ENCODE results near the gene PHACTR1. TPM values are rescaled to one million over a fixed set of nuclear protein-coding genes. Genes with fewer than 3 reads are reported as not detected.
A peak's percentile ranks its signal among the peaks of the same experiment; 100 is the strongest.

Gene PHACTR1
- total RNA-seq, 1 donor from 2014 or later = 50.7 TPM

DNA sequence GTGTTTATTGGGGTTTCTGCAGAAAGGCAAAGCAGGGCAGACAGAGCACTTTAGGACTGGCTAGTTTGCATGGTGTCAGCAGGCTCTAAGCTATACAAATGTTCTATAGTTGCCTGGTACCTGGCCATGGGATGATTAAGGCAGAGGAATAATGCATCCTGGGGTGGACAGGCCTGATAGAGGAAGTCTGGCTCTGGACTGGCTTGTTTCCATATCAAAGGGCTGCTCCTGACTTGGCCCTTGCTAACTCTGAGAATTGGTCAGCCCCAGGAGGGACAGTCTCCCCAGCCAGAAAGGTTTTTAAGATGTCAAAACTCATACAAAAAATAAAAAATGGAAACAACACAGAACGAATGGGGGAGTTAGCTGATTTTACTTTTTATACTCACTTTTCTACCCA, 474.9 kb downstream of the PHACTR1 start:
- TF ChIP-seq, protein P1, sequence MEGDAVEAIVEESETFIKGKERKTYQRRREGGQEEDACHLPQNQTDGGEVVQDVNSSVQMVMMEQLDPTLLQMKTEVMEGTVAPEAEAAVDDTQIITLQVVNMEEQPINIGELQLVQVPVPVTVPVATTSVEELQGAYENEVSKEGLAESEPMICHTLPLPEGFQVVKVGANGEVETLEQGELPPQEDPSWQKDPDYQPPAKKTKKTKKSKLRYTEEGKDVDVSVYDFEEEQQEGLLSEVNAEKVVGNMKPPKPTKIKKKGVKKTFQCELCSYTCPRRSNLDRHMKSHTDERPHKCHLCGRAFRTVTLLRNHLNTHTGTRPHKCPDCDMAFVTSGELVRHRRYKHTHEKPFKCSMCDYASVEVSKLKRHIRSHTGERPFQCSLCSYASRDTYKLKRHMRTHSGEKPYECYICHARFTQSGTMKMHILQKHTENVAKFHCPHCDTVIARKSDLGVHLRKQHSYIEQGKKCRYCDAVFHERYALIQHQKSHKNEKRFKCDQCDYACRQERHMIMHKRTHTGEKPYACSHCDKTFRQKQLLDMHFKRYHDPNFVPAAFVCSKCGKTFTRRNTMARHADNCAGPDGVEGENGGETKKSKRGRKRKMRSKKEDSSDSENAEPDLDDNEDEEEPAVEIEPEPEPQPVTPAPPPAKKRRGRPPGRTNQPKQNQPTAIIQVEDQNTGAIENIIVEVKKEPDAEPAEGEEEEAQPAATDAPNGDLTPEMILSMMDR (IDR thresholded peaks at IDR 0.05; ENCODE audit: partially characterized antibody, unreplicated experiment) = no peak
- Mint-ChIP-seq H3K4me1 (ENCODE audit: low read depth, unreplicated experiment) (no peaks in the 10 kb centered on the region), H3K27ac (ENCODE audit: unreplicated experiment) (no peak overlapping the region), H3K9me3 (ENCODE audit: unreplicated experiment) (no peaks in the 10 kb centered on the region), H3K4me3 (ENCODE audit: unreplicated experiment) (no peak overlapping the region), H3K27me3 (ENCODE audit: unreplicated experiment) (no peaks in the 10 kb centered on the region), H3K36me3 (ENCODE audit: unreplicated experiment) (no peaks in the 10 kb centered on the region)
- no peak for DNase-seq

DNA sequence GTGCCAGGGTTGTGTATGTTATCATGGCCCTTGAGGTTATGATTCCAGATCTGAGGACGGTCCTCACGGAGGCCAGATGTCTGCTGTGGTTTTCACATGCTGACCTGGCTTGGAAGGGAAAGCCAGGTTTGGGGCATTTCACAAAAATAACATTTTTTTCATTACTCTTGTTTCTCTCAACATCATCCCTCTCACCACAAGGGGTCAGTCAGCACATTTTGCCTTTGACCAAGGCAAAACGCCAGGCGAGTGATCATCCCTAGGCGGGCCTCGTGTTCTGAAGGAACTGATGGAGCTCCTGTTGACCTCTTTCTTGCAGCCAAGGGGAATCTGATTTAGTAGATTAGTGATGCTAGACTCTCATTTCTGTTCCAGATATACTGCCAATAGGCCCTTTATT, 478.3 kb downstream of the PHACTR1 start:
- no peak overlapping the region for H3K4me3 Mint-ChIP-seq (ENCODE audit: unreplicated experiment)
- TF ChIP-seq, protein P1 (IDR thresholded peaks at IDR 0.05; ENCODE audit: partially characterized antibody, unreplicated experiment) = peak; percentile 63
- peak; percentile 38 for DNase-seq
- no peaks in the 10 kb centered on the region for H3K36me3 Mint-ChIP-seq (ENCODE audit: unreplicated experiment)
- no peak overlapping the region for H3K27ac Mint-ChIP-seq (ENCODE audit: unreplicated experiment)
- H3K4me1 Mint-ChIP-seq (ENCODE audit: low read depth, unreplicated experiment) = peaks cover 3% of the 10 kb centered on the region
- no peaks in the 10 kb centered on the region for H3K27me3 Mint-ChIP-seq (ENCODE audit: unreplicated experiment)
- H3K9me3 Mint-ChIP-seq (ENCODE audit: unreplicated experiment) = no peaks in the 10 kb centered on the region

DNA sequence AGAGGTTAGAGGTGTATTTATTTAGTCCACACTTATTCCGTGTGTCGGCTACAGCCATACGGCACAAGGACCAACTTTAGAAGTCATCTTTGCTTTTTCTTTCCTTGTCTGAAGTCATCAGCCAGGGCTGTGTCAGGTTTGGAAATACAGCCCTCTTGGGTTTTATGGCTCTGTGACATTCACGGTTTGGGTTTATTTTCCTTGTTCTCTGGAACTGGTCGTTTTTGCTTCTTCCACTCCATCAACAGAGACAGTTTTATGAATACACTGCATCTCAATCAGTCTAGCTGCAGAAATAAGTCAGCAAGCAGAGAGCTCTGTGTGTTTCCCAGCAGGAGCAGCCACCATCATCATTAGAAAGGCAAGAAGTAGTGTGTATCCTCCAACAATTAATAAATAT, 479.2 kb downstream of the PHACTR1 start:
- Mint-ChIP-seq H3K27ac (ENCODE audit: unreplicated experiment) (no peak overlapping the region), H3K9me3 (ENCODE audit: unreplicated experiment) (no peaks in the 10 kb centered on the region), H3K27me3 (ENCODE audit: unreplicated experiment) (no peaks in the 10 kb centered on the region), H3K4me1 (ENCODE audit: low read depth, unreplicated experiment) (peaks cover 3% of the 10 kb centered on the region), H3K4me3 (ENCODE audit: unreplicated experiment) (no peak overlapping the region), H3K36me3 (ENCODE audit: unreplicated experiment) (no peaks in the 10 kb centered on the region)
- DNase-seq = no peak
- TF ChIP-seq, protein P1 (IDR thresholded peaks at IDR 0.05; ENCODE audit: partially characterized antibody, unreplicated experiment) = no peak

DNA sequence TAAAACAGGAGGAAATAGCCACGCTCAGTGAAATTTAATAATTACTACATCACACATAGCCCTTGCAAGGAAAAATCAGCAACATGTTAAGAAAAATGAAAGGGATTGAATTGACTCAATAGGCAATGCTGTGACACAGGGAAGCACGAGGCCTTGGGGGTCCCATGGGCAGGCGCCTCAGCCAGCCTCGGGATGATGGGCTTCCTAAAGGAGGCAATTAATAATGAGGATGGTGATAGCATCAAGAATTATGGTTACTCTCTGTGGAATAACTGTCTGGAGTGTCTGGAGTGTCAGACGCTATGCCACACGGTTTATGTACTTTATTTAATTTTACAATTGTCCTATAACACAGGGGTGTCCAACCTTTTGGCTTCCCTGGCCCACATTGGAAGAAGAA, 481.6 kb downstream of the PHACTR1 start:
- Mint-ChIP-seq H3K36me3 (ENCODE audit: unreplicated experiment) (no peaks in the 10 kb centered on the region), H3K27ac (ENCODE audit: unreplicated experiment) (no peak overlapping the region)
- TF ChIP-seq, protein P1 (IDR thresholded peaks at IDR 0.05; ENCODE audit: partially characterized antibody, unreplicated experiment) = no peak

DNA sequence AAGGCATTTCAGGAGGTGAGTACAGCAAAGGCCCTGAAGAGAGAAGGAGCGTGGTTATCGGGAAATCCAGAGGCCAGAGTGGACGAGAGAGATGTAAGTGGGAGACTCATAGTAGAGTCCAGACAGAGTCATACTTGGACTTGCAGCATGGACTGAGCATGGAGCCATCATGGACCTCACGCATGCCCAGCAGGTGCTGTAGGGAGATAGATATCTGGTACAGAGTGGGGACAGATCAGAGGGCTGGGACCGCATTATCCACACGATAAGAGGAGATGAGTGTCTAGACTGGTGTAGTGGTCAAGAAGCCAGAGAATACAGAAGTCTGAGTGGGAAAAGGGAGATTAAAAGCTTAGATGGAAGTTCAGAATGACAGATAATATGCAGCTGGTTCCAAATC, 484.8 kb downstream of the PHACTR1 start:
- TF ChIP-seq, protein P1 (IDR thresholded peaks at IDR 0.05; ENCODE audit: partially characterized antibody, unreplicated experiment) = no peak
- H3K4me3 Mint-ChIP-seq (ENCODE audit: unreplicated experiment) = no peak overlapping the region
- no peak for DNase-seq
- H3K9me3 Mint-ChIP-seq (ENCODE audit: unreplicated experiment) = peaks cover 2% of the 10 kb centered on the region
- H3K27ac Mint-ChIP-seq (ENCODE audit: unreplicated experiment) = no peak overlapping the region
- peaks cover 1% of the 10 kb centered on the region for H3K27me3 Mint-ChIP-seq (ENCODE audit: unreplicated experiment)
- H3K36me3 Mint-ChIP-seq (ENCODE audit: unreplicated experiment) = peaks cover 8% of the 10 kb centered on the region
- H3K4me1 Mint-ChIP-seq (ENCODE audit: low read depth, unreplicated experiment) = peaks cover 3% of the 10 kb centered on the region

More for the DNA sequence above, 481.6 kb downstream of the PHACTR1 start:
- no peak overlapping the region for H3K4me3 Mint-ChIP-seq (ENCODE audit: unreplicated experiment)
- H3K9me3 Mint-ChIP-seq (ENCODE audit: unreplicated experiment) = no peaks in the 10 kb centered on the region
- H3K27me3 Mint-ChIP-seq (ENCODE audit: unreplicated experiment) = no peaks in the 10 kb centered on the region
- no peak for DNase-seq
- peaks cover 3% of the 10 kb centered on the region for H3K4me1 Mint-ChIP-seq (ENCODE audit: low read depth, unreplicated experiment)

Measured in glutamatergic neuron (in vitro differentiated cells).